ENCODE measurements around the gene CDKN2B.

CDKN2B gene

DNA sequence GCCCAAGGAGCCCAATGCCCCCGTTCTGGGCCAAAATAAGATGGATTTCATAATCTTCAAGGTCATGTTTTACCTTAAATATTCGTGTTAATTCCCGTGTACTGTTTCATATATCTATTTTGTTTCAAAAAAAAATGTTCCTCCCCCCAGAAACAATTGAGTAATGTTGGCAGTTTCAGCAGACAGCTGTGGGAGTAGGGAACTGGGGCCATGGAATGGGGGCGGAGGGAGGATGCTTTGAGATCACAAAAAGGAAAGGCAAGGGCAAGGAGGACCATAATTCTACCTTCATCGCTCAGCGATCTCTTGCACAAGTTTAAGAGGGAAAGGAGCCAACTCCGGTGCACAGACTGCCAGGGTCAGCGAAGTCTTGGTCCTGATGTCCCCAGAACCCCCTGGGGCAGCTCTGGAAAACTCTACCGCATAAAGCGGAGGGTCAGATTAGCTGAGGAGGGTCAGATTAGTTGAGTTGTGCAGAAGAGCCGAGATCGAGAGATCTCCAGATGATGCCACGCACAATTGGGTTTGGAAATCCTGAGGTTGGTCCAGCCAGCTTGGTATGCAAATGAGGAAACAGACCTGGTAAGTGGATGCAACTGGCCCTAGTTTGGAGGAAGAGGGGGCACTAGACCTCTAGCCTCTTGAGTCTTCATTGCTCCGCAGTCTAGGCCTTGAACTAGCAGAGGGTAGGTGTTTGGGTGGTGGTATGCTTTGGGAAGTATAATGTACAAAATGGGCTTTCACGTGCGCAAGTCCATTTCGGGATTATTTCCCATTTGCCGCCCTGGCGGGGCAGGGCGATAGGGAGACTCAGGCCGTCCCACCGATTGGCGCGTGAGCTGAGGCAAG lies 38.9 kb downstream of the CDKN2B start:
- no peak for DNase-seq (ENCODE audit: extremely low spot score)
- ChIA-PET POLR2A (no interaction called here), CTCF (interaction anchor here (1.4 to 4.0 kb wide), 5 partner anchors 14 to 268 kb away, joined by 4 to 27 read pairs (median 6); partner anchors contain the start of gene CDKN2B)
- TF ChIP-seq, protein P1, sequence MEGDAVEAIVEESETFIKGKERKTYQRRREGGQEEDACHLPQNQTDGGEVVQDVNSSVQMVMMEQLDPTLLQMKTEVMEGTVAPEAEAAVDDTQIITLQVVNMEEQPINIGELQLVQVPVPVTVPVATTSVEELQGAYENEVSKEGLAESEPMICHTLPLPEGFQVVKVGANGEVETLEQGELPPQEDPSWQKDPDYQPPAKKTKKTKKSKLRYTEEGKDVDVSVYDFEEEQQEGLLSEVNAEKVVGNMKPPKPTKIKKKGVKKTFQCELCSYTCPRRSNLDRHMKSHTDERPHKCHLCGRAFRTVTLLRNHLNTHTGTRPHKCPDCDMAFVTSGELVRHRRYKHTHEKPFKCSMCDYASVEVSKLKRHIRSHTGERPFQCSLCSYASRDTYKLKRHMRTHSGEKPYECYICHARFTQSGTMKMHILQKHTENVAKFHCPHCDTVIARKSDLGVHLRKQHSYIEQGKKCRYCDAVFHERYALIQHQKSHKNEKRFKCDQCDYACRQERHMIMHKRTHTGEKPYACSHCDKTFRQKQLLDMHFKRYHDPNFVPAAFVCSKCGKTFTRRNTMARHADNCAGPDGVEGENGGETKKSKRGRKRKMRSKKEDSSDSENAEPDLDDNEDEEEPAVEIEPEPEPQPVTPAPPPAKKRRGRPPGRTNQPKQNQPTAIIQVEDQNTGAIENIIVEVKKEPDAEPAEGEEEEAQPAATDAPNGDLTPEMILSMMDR (IDR thresholded peaks at IDR 0.05; ENCODE audit: control extremely low read depth, extremely low read depth, low read depth, missing control alignments), result no peak

DNA sequence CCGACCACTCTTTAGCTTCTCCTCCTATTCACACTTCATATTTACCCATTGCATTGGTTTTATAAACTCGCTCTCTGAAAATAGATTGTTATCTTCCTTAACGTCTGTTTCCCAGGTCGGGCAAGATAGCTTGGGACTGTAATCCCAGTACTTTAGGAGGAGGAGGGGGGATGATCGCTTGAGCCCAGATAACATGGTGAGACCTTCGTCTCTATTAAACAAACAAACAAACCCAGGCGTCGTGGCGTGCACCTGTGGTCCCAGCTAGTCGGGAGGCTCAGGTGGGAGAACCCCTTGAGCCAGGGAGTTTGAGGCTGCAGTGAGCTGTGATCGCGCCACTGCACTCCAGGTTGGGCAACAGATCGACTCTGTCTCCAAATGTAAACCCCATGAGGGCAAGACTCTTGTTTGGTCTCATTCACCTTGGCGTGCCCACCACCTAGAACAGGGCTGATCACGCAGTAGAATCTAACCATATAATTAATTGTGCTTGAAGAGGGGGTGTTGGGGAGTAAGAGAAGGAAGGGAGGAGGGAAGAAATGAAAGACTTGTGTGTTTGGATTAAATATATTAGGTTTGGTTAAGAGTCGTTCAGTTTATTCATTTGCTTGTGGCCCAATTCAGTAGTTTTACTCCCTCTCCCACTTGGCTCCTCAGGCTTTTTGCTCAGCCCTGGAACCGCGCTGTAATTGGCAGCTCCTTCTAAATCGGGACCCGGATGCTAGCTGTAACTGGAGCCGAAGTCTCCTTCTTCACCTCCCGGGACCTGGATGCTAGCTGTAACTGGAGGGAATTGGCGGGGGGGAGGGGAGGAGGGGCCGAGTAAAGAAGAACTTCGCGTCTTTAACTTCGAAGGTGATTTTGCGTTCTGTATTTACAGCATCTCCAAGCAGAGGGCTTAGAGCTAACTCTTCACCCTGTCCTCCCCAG lies 39.8 kb downstream of the CDKN2B start:
- TF ChIP-seq, protein P1 (IDR thresholded peaks at IDR 0.05; ENCODE audit: control extremely low read depth, extremely low read depth, low read depth, missing control alignments), result no peak
- DNase-seq (ENCODE audit: extremely low spot score), result no peak
- ChIA-PET POLR2A (no interaction called here), CTCF (interaction anchor here (0.8 to 4.0 kb wide), 6 partner anchors 10 to 156 kb away, joined by 3 to 27 read pairs (median 4); partner anchors contain the start of gene CDKN2B)

DNA sequence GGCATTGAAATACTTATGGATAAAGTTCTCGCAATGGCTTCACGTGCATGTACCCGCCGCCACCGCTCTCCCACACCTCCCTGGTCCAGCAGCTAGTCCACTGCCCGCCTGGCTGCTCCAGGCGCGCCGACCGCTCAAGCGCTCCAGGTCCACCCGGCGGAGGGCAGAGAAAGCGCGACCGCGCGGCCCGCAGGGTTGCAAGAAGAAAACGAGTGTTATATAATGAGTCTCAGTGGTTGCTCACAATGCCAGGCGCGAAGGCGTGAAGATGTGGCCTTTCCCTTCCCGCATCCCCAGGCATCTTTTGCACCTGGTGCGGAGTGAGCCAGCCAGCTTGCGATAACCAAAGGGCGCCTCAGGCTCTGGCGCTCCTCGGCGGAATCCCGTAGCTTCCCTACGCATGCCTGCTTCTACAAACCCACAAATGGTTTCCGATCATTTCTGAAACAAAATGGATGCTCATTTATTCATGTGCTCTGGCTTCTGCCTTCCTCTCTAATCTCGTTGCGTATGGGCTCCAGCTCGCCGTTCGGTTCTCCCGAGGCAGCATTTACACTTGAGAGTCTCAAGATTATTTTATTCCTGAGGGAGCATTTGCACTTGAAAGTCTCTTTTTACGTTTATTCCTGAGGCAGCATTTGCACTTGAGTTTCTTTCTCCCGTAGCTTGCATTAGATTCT lies 40.6 kb downstream of the CDKN2B start:
- ChIA-PET CTCF (interaction anchor here (0.8 to 4.0 kb wide), 6 partner anchors 11 to 155 kb away, joined by 3 to 27 read pairs (median 4); partner anchors contain the start of gene CDKN2B), POLR2A (no interaction called here)
- TF ChIP-seq, protein P1 (IDR thresholded peaks at IDR 0.05; ENCODE audit: control extremely low read depth, extremely low read depth, low read depth, missing control alignments), result no peak
- DNase-seq (ENCODE audit: extremely low spot score), result no peak

DNA sequence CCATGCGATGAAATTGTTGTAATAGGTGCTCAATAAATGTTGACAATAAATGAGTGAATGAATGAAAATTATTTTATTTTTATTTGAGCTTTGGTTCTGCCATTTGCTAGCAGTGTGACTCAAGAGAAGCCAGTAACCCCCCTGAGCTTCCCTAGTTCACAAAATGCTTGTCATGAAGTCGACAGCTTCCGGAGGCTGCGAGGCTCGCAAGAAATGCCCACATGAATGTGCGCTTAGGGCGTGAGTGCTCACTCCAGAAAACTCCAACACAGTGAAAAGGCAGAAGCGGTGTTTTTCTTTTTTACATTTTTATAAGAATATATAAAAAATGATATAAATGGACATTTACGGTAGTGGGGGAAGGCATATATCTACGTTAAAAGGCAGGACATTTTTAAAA lies 41.4 kb downstream of the CDKN2B start:
- ChIA-PET CTCF (interaction anchor here (1.3 to 1.5 kb wide), 2 partner anchors 12 to 41 kb away, joined by 3 to 6 read pairs; partner anchors contain the start of gene CDKN2B), POLR2A (no interaction called here)
- TF ChIP-seq, protein P1 (IDR thresholded peaks at IDR 0.05; ENCODE audit: control extremely low read depth, extremely low read depth, low read depth, missing control alignments), result no peak
- no peak for DNase-seq (ENCODE audit: extremely low spot score)

DNA sequence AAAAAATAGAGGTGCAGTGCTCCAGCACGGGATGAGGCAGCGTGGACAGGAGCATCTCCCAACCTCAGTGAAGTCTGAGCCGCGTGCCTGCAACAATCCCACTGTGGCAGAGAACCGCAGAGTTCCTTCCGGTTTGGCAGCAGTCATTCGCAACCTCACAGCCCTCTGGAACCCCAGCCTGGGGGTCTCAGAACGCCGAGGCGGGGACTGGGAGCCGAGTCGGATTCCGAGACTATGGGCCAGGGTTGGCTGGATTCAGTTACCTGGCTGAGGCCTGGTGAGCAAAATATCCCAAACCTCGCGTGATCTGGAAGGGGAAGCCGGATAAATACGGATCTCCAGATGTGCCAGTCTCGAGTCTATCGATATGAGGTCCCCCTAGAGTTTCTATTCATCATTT lies 41.9 kb downstream of the CDKN2B start:
- no peak for DNase-seq (ENCODE audit: extremely low spot score)
- ChIA-PET CTCF (interaction anchor here (1.3 kb wide), 1 partner anchor 42 kb away, joined by 6 read pairs; the partner anchor contains the start of gene CDKN2B), POLR2A (no interaction called here)
- TF ChIP-seq, protein P1 (IDR thresholded peaks at IDR 0.05; ENCODE audit: control extremely low read depth, extremely low read depth, low read depth, missing control alignments), result no peak

Data from GM10248 (cell line).